HepG2 (cell line): ENCODE results near the gene ARHGAP10. TPM values are rescaled to one million over a fixed set of nuclear protein-coding genes. Genes with fewer than 3 reads are reported as not detected.
A peak's percentile ranks its signal among the peaks of the same experiment; 100 is the strongest.

Experiments used
- ATAC-seq: fragments of 200-7000 bp; cut with Tn5 transposase; 3 replicates; pipeline ENCODE4 v1.9.1; 2020; ENCODE audit warnings: mild to moderate bottlenecking, moderate library complexity
- BruUV-seq: library from RNA; stranded (reverse); fragments of 400-500 nt; replicated peaks from 2 replicates; lab custom pipeline; 2021; lab: Mats Ljungman, UMichigan
- CTCF ChIA-PET: fragments of 300-600 bp; formaldehyde crosslinking; extraction: SDS; loops from one replicate; lab custom pipeline; 2021; ENCODE audit warnings: low total read pairs, inconsistent platforms, low intra/inter-chr PET ratio; lab: Yijun Ruan, JAX
- POLR2A ChIA-PET: fragments of 350-600 bp; sonication (Branson Sonifier 250); formaldehyde crosslinking; loops from one replicate; lab custom pipeline; 2020; ENCODE audit warnings: antibody characterized with exemption, inconsistent platforms; lab: Yijun Ruan, JAX
- DNase-seq: peaks from one replicate; pipeline ENCODE4 v3.0.0-alpha.2; 2015; ENCODE audit warnings: low spot score
- FAIRE-seq: peaks from 3 replicates; lab custom pipeline; 2011; peaks lifted over from hg19 to GRCh38; lab: Jason Lieb, UNC
- H2AFZ ChIP-seq: one replicate; pipeline ENCODE4 v1.6.1; 2011; ENCODE audit warnings: low read length, inconsistent platforms
- H3K27ac ChIP-seq: fragments of 300-600 bp; 3 replicates; pipeline ENCODE4 v1.8.0; 2011; ENCODE audit warnings: mixed run types, mild to moderate bottlenecking, mixed read lengths, low read length, inconsistent platforms; ENCODE audit not compliant: insufficient read depth; ENCODE audit errors: extremely low read length
- H3K27me3 ChIP-seq, 2 experiments: fragments of 200-600 bp in 1 of 2; 2 replicates in 1 of 2; 3 replicates in 1 of 2; pipeline versions ENCODE4 v1.6.0 to v1.8.0; 2011; ENCODE audit warnings: low read length in 2 of 2, mild to moderate bottlenecking in 2 of 2, moderate library complexity in 2 of 2, inconsistent platforms in 1 of 2; ENCODE audit not compliant: insufficient read depth in 2 of 2, control insufficient read depth in 1 of 2
- H3K36me3 ChIP-seq, 2 experiments: fragments of 200-600 bp in 1 of 2; replicated peaks in 1 of 2; 2 replicates in 1 of 2; 3 replicates in 1 of 2; pipeline versions ENCODE4 v1.5.1 to v1.8.0; 2011; ENCODE audit warnings: low read length in 2 of 2, inconsistent platforms in 1 of 2; ENCODE audit not compliant: insufficient read depth in 2 of 2, control insufficient read depth in 1 of 2
- H3K4me1 ChIP-seq: 2 replicates; pipeline ENCODE4 v1.5.1; 2012; ENCODE audit warnings: low read length, inconsistent platforms; ENCODE audit not compliant: insufficient read depth
- H3K4me2 ChIP-seq: 2 replicates; pipeline ENCODE4 v1.6.0; 2011; ENCODE audit warnings: low read depth, low read length, inconsistent platforms
- H3K4me3 ChIP-seq, 3 experiments: fragments of 200-600 bp in 1 of 3; sonication (generic), shearing (Covaris generic) in 1 of 3; replicated peaks in 1 of 3; 2 replicates each; pipeline ENCODE4 v1.5.1; 2011 to 2016; ENCODE audit warnings: low read length in 3 of 3, inconsistent platforms in 2 of 3, low read depth in 2 of 3, mild to moderate bottlenecking in 2 of 3, control low read depth in 1 of 3, mixed read lengths in 1 of 3; ENCODE audit not compliant: insufficient read depth in 1 of 3
- H3K79me2 ChIP-seq: one replicate; pipeline ENCODE4 v1.6.1; 2011; ENCODE audit warnings: low read length, inconsistent platforms; ENCODE audit not compliant: insufficient read depth
- H3K9ac ChIP-seq: 2 replicates; pipeline ENCODE4 v1.6.0; 2011; ENCODE audit warnings: mild to moderate bottlenecking, low read depth, low read length, inconsistent platforms; ENCODE audit not compliant: insufficient read depth
- H3K9me3 ChIP-seq: 2 replicates; pipeline ENCODE4 v1.5.1; 2012; ENCODE audit warnings: mild to moderate bottlenecking, low read length
- H4K20me1 ChIP-seq: 2 replicates; pipeline ENCODE4 v1.6.0; 2011; ENCODE audit warnings: inconsistent platforms, mild to moderate bottlenecking, low read length, moderate library complexity; ENCODE audit not compliant: insufficient read depth
- HNRNPLL ChIP-seq: fragments of 200-400 bp; formaldehyde crosslinking; IDR thresholded peaks from 2 replicates; pipeline ENCODE4 v1.6.1; 2017; ENCODE audit warnings: mild to moderate bottlenecking, low read depth, low read length; ENCODE audit not compliant: poor library complexity, severe bottlenecking
- NRL ChIP-seq: sonication (generic); formaldehyde crosslinking; IDR thresholded peaks from 2 replicates; pipeline ENCODE4 v1.5.0; 2020; ENCODE audit warnings: missing genetic modification reagents, mild to moderate bottlenecking, moderate library complexity, borderline replicate concordance
- THAP11 ChIP-seq: IDR thresholded peaks from 2 replicates; pipeline ENCODE4 v1.6.1; 2016; ENCODE audit warnings: missing biosample characterization, missing genetic modification reagents
- ZNF180 ChIP-seq: sonication (generic); formaldehyde crosslinking; IDR thresholded peaks from 2 replicates; pipeline ENCODE4 v1.4.0; 2020; ENCODE audit warnings: low read depth, missing genetic modification reagents, borderline replicate concordance
- ZNF276 ChIP-seq: sonication (generic); formaldehyde crosslinking; IDR thresholded peaks from 2 replicates; pipeline ENCODE4 v1.4.0; 2020; ENCODE audit warnings: mild to moderate bottlenecking, low read depth, missing genetic modification reagents
- ZNF556 ChIP-seq: sonication (generic); formaldehyde crosslinking; IDR thresholded peaks from 2 replicates; pipeline ENCODE4 v1.4.0; 2020; ENCODE audit warnings: mild to moderate bottlenecking, missing genetic modification reagents, borderline replicate concordance
- ZNF687 ChIP-seq: sonication (generic); formaldehyde crosslinking; IDR thresholded peaks from 2 replicates; pipeline ENCODE4 v1.5.1; 2020; ENCODE audit warnings: mild to moderate bottlenecking, missing genetic modification reagents, moderate library complexity
- ZNF7 ChIP-seq: IDR thresholded peaks from 2 replicates; pipeline ENCODE4 v1.6.1; 2016; ENCODE audit warnings: missing biosample characterization, missing genetic modification reagents
- WGBS: methylation state at CpG from one replicate; pipeline ENCODE4 v1.1.6; 2017; ENCODE audit warnings: low lambda C conversion rate; 5-methylcytosine and 5-hydroxymethylcytosine counted together
- in situ Hi-C: cut with HindIII; loops from 2 replicates; pipeline ENCODE4 v1.10.0; 2017; ENCODE audit warnings: low pct_unique_long_range_greater_than_20kb; ENCODE audit not compliant: extremely low pct_ligation_motif_present
- intact Hi-C: fragments of 100-400 bp; cut with micrococcal nuclease; formaldehyde crosslinking; loops from one replicate; pipeline ENCODE4 v1.10.0; 2022; ENCODE audit not compliant: unreplicated experiment
- polyA plus RNA-seq, 8 experiments: library from polyadenylated mRNA; depleted of rRNA in 3 of 8; stranded (reverse) in 7 of 8; unstranded in 1 of 8; fragments of >200 nt; fragmentation: Illumina TruSeq in 4 of 8; extraction: Trizol in 4 of 8; gene quantifications; 2 replicates each; pipeline versions ENCODE4 v1.2.1 to v1.2.3, GENCODE V29; 2011 to 2016; ENCODE audit warnings: low read depth in 4 of 8, missing spikeins in 1 of 8, mixed read lengths in 1 of 8; ENCODE audit not compliant: insufficient read depth in 1 of 8
- total RNA-seq, 5 experiments: library from RNA; depleted of rRNA; stranded (reverse); fragments of >200 nt; fragmentation: Illumina TruSeq; extraction: Trizol; gene quantifications; 2 replicates each; pipeline ENCODE4 v1.2.3, GENCODE V29; 2016; ENCODE audit warnings: low read depth in 1 of 5
- TF ChIP-seq, protein P1 (sequence below): sonication (generic); formaldehyde crosslinking; IDR thresholded peaks from 2 replicates; pipeline ENCODE4 v1.4.0; 2020; ENCODE audit warnings: missing genetic modification reagents
- TF ChIP-seq, protein P2 (sequence below): sonication (generic); formaldehyde crosslinking; IDR thresholded peaks from 2 replicates; pipeline ENCODE4 v1.5.0; 2020; ENCODE audit warnings: mild to moderate bottlenecking, missing genetic modification reagents, borderline replicate concordance

The ARHGAP10 gene
- total and polyA plus RNA-seq, 2 of the 13 experiments (the other 11 are each of a cell fraction or from before 2014, with no cell fraction given), result 0.45 to 1.6 TPM

DNA sequence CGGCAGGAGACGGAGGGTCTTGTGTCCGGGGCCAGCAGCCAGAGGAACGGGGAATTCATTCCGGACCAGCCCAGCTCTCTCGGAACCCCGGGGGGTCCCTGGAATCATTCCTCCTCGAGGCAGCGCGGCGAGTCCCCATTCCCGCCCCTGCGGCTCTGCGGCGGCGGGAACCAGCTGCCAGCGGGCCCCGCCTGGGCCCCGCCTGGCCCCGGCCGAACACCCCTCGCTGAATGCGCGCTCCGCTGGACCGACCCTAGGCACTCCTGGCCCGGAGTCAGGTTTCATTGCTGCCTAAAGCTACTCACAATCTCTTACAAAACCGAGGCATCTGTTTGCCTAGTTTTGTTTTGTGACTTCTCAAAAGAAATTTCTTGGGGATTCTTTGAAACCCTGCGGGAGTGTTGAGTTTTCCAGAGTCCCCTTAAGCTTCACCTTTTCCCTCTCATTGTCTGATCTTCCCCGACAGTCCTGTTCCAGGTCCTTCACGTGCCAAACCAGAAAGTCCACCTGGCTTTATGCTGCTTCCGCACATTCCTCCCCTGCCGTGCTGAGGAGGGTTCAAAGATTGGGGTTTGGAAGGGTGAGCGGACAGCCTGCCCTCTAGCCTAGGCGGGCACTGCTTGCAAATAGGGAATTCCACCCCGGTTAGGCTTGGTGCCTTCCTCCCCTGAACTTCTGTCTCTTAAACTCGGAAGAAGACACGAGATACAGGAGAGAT is 789 bp downstream of the ARHGAP10 start:
- 2% methylated on average over 19 of the region's 38 CpGs for WGBS
- no peaks in the 10 kb centered on the region for H3K9me3 ChIP-seq
- H3K4me3 ChIP-seq, result peak overlapping the region; percentile 56 to 77 (median 66)
- no peaks in the 10 kb centered on the region for H4K20me1 ChIP-seq
- H3K27ac ChIP-seq, result no peak overlapping the region
- no peak overlapping the region for H2AFZ ChIP-seq
- no TSS peak for BruUV-seq
- ChIA-PET POLR2A (interaction anchor here (0.8 to 1.7 kb wide), 2 partner anchors 9 to 115 kb away, joined by 3 read pairs; partner anchors contain the start of gene TMEM184C), CTCF (no interaction called here)
- H3K9ac ChIP-seq, result no peak overlapping the region
- H3K79me2 ChIP-seq, result no peaks in the 10 kb centered on the region
- no peaks in the 10 kb centered on the region for H3K36me3 ChIP-seq
- ATAC-seq (peak; percentile 74), DNase-seq (no peak), FAIRE-seq (no peak)
- peaks cover 32% of the 10 kb centered on the region for H3K4me1 ChIP-seq
- in situ Hi-C loops (no loop called here), intact Hi-C loops (loop anchor here (5.0 kb wide), 1 partner anchor 115 kb away; the partner anchor contains the start of gene TMEM184C)
- H3K27me3 ChIP-seq, result peaks cover 2 to 41% of the 10 kb centered on the region in 2 experiments; a peak in 4 of 5 replicates
- peak overlapping the region; percentile 81 for H3K4me2 ChIP-seq
- TF ChIP-seq HNRNPLL (peak; percentile 11), ZNF687 (CRISPR knock-in tag) (peak; percentile 35; the same call in 1 of the 2 replicates), ZNF7 (no peak), NRL (CRISPR knock-in tag) (peak; percentile 39; the same call in 1 of the 2 replicates), ZNF556 (CRISPR knock-in tag) (0 out of 2 replicates have a peak, but pooled peaks have one; percentile 6), THAP11 (no peak), ZNF276 (CRISPR knock-in tag) (0 out of 2 replicates have a peak, but pooled peaks have one; percentile 53), ZNF180 (CRISPR knock-in tag) (no peak)
- TF ChIP-seq, protein P1, sequence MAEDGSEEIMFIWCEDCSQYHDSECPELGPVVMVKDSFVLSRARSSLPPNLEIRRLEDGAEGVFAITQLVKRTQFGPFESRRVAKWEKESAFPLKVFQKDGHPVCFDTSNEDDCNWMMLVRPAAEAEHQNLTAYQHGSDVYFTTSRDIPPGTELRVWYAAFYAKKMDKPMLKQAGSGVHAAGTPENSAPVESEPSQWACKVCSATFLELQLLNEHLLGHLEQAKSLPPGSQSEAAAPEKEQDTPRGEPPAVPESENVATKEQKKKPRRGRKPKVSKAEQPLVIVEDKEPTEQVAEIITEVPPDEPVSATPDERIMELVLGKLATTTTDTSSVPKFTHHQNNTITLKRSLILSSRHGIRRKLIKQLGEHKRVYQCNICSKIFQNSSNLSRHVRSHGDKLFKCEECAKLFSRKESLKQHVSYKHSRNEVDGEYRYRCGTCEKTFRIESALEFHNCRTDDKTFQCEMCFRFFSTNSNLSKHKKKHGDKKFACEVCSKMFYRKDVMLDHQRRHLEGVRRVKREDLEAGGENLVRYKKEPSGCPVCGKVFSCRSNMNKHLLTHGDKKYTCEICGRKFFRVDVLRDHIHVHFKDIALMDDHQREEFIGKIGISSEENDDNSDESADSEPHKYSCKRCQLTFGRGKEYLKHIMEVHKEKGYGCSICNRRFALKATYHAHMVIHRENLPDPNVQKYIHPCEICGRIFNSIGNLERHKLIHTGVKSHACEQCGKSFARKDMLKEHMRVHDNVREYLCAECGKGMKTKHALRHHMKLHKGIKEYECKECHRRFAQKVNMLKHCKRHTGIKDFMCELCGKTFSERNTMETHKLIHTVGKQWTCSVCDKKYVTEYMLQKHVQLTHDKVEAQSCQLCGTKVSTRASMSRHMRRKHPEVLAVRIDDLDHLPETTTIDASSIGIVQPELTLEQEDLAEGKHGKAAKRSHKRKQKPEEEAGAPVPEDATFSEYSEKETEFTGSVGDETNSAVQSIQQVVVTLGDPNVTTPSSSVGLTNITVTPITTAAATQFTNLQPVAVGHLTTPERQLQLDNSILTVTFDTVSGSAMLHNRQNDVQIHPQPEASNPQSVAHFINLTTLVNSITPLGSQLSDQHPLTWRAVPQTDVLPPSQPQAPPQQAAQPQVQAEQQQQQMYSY, result peak; percentile 31; the same call in 1 of the 2 replicates
- TF ChIP-seq, protein P2, sequence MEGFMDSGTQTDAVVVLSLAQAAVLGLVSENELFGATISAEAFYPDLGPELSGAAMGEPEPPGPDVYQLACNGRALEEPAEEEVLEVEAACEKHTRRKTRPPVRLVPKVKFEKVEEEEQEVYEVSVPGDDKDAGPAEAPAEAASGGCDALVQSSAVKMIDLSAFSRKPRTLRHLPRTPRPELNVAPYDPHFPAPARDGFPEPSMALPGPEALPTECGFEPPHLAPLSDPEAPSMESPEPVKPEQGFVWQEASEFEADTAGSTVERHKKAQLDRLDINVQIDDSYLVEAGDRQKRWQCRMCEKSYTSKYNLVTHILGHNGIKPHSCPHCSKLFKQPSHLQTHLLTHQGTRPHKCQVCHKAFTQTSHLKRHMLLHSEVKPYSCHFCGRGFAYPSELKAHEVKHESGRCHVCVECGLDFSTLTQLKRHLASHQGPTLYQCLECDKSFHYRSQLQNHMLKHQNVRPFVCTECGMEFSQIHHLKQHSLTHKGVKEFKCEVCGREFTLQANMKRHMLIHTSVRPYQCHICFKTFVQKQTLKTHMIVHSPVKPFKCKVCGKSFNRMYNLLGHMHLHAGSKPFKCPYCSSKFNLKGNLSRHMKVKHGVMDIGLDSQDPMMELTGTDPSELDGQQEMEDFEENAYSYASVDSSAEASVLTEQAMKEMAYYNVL (CRISPR knock-in tag), result no peak
